GM10266 (cell line): ENCODE data around the gene MPST.

Experiments
- DNase-seq: peaks from one replicate; pipeline ENCODE4 v3.0.0; 2012; ENCODE audit errors: extremely low spot score
- TF ChIP-seq, protein P1 (sequence below): IDR thresholded peaks from 2 replicates; pipeline ENCODE4 v1.5.1; 2012; ENCODE audit warnings: mild to moderate bottlenecking, low read depth; ENCODE audit not compliant: control insufficient read depth, insufficient read depth; ENCODE audit errors: missing control alignments

The MPST gene

DNA sequence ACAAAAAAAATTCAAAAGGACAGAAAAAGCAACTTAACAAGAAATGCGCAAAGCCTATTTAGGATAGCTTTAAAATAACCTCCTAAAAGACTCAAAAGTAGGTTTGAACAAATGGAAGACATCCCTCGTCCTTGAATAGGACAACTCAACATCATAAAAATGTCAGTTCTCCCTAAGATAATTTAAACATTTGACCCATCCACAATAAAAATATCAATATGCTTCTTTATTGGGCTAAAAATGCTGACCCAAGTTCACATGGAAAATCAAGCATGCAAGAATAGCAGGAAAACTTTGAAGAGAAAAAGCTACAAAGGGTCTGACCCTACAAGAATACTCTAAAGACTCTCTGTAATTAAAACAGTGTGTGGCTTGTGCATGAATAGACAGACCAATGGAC is 19.9 kb downstream of the MPST start:
- no peak for DNase-seq
- TF ChIP-seq, protein P1, sequence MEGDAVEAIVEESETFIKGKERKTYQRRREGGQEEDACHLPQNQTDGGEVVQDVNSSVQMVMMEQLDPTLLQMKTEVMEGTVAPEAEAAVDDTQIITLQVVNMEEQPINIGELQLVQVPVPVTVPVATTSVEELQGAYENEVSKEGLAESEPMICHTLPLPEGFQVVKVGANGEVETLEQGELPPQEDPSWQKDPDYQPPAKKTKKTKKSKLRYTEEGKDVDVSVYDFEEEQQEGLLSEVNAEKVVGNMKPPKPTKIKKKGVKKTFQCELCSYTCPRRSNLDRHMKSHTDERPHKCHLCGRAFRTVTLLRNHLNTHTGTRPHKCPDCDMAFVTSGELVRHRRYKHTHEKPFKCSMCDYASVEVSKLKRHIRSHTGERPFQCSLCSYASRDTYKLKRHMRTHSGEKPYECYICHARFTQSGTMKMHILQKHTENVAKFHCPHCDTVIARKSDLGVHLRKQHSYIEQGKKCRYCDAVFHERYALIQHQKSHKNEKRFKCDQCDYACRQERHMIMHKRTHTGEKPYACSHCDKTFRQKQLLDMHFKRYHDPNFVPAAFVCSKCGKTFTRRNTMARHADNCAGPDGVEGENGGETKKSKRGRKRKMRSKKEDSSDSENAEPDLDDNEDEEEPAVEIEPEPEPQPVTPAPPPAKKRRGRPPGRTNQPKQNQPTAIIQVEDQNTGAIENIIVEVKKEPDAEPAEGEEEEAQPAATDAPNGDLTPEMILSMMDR: no peak

DNA sequence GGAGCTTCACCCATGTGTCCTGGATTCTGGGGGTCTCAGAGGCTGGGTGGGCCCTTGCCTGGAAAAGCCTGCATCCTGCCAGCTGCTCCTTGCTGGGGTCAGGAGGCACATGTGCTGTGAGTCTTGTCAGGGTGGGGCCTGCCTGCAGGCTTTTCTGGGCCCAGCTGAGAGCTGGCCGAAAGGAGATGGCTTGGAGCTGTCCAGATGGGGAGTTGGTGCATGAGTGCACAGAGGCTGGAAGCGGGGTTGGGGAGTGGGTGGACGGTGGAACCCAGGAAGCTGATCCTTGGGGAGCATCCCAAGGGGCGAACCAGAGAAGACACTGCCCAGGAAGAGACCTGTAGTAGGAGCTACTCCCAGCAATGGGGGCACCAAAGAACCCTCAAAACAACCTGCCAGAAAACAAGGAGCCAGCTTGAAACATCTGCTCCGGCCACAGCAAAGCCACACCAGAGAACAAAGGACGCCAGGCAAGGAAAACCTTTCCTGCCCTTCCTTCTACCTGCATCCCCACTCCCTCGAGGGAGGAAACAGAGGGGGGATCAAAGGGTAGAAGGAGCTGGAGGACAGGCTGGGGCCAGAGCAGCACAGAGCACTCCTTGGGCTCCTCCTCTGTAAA is 23.8 kb downstream of the MPST start:
- TF ChIP-seq, protein P1: no peak
- no peak for DNase-seq

DNA sequence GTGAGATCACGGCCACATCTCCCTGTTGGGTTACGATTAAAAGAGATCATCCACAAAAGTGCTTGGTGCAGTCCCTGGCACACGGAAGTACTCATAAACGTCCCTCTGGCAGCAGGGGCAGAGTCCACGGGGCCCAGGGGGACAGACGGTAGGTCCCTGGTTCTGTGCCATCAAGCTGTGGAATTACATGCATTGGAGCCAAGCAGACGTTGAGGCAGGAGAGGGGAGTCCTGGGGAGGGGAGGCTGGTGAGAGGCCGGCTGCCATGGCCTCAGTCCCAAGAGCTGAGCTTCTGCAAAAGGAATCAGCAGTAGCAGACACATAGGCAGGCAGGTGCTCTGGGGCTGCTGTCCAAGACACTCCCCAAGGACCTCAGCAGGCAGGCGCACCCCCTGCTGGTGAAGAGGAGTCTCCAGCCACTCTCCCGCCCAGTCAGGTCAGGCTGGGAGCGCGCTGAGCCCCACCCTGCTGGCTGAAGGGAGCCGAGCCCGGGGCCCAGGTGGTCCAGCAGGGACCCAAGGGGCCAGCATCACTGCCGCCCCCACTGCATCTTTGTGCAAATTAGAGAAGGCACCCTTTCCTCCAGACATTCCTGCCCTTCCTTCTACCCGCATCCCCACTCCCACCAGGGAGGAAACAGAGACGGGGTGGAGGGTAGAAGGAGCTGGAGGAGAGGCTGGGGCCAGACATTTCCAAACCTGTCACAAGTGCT is 24.4 kb downstream of the MPST start:
- TF ChIP-seq, protein P1: peak; percentile 85
- DNase-seq: peak; percentile 89

DNA sequence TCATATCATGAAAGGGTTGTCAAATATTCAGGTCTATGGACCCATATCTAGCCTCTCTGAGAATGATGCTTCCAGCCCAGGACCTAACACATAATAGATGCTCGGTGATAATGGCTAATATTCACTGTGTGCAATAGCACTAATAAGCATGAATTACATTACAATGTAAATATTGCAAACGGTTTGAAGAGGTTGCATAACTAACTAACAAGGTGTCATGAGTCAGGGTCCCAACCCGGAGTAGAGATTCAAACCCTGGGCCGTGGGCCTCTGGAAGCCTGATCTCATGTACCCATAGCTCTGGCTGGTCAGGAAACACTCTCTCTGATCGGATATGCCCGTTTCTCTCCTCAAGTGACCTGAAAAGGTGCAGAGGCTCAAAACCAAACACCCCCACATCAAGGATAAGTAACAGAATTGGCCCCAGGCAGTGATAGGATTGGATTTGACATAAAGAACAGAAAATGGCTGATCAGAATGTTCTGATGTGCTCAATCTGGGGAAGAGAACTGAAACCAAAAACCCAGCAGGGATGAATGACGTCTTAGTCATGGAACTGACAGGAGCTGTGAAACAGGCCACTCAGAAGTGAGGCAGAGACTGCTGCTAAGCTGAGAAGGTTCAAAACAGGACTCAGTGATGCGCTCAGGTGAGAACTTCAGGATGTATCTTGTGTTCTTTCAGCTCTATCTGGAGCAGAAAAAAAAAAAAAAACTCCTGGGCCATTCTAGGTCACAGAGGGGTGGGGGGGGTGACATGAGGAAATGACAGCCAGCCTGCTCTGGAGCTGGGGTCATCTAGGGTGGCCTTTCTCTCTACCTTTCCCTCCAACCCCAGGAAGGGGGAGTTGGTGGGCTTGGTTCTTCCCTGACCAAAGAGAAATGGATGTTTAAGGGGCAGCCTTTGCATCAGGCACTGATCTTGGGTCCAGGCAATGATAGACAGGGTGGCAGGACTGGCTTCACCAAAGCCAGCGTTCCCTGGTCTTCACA is 25.4 kb downstream of the MPST start:
- TF ChIP-seq, protein P1: no peak
- no peak for DNase-seq

DNA sequence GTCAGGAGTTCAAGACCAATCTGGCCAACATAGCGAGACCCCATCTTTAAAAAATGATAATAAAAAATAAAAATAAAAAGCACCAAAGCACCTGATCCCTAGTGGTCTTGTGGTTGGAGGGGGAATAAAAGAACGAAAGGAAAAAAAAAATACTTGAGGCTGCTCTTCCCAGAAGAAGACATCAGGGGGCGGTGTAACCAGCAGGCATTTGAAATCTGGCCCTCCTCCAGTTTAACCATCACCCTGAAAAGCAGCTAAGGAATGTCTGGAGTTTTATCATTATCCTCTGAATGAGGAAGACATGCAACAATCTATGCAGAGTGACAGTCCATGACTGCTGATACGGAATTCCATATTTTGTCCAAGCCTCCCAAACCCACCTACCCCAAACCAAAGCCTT is 26.4 kb downstream of the MPST start:
- TF ChIP-seq, protein P1: peak; percentile 33
- DNase-seq: peak; percentile 62

DNA sequence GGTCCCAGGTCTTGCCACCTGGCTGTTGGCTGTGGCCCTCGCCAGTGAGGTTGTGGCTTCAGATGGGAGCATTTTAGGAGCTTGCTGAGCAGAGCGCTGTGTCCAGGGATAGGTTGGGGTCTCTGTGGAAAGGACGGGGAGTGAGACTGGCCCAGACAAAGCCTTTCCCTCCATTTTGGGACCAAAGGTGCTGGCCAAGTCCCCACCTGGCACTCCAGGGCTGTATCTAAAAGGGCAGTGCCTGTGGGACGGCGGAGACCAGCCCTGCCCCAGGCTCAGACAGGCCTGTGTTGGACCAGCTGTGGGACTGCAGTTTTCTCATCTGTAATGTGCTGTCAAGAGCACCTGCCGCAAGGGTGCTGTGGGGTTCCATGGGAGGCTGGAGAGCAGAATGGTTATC is 27.0 kb downstream of the MPST start:
- TF ChIP-seq, protein P1: no peak
- DNase-seq: no peak
